ENCODE results near the gene KCND3. TPM values are rescaled to one million over a fixed set of nuclear protein-coding genes. Genes with fewer than 3 reads are reported as not detected.

The KCND3 gene
- polyA plus RNA-seq, 1 donor = 2.1 TPM

DNA sequence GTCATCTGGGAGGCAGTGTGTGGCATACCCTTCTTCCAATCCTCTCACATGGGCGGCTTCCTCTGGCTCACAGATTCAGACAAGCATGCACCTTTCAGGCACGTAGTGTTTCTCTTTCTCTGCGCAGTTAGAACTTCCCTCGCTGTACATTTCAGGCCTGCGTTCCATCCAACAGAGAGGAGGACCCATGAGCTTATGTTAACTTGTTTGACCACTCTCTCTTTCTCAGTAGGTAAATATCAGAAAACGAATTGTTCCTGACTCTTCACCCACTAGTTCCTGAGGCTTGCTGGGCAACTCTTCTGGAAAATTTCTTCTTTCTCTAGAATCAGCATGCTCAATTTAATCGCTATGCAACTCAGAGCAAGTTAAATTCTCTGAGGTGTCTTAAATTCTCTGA lies 148.3 kb downstream of the KCND3 start:
- DNase-seq = no peak

DNA sequence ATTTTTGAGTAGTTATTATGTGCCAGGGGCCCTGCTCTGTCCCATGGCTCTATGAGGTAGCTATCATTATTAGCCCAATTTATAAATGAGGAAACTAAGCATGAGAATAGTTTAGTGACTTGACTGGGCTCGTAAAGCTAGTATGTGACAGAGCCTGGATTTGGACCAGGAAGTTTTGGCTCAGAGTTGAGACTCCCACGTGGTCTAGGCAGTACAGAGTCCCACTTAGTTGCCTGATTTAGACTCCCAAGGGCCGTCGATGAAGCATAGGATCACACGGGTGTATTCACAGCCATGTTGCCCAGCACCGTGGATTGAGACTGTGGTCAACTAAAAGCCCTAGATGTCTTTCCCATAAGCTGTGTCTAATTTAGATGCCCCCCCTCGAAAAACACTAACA lies 152.1 kb downstream of the KCND3 start:
- DNase-seq = no peak

DNA sequence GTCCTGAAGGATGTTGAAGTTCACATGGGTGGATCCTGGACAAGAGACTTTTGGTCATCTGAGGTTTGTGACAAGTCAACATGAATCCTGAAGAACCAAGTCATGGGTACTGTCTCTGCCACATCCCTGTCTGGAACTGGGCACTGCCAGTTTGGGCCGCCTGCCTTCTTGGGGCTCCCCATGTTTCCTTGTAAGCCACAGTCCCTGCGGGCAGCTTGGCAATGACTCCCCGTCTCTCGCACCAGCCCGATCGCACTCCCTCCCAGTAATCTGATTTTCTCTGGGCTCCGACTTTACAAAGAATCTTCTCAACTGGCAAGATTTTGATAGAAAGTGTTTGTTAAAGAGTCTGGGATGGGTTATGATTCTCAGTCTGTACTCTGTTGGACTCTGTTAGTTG lies 153.4 kb downstream of the KCND3 start:
- DNase-seq = no peak

DNA sequence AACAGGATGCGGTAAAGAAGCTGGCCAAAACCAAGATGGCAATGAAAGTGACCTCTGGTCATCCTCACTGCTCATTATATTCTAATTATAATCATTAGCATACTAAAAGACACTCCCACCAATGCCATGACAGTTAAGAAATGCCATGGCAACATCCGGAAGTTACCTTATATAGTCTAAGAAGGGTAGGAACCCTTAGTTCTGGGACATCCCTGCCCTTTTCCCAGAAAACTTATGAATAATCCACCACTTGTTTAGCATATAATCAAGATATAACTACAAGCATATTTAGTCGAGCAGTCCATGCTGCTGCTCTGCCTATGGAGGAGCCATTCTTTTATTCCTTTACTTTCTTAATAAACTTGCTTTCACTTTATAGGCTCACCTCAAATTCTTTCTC lies 154.0 kb downstream of the KCND3 start:
- DNase-seq = no peak

DNA sequence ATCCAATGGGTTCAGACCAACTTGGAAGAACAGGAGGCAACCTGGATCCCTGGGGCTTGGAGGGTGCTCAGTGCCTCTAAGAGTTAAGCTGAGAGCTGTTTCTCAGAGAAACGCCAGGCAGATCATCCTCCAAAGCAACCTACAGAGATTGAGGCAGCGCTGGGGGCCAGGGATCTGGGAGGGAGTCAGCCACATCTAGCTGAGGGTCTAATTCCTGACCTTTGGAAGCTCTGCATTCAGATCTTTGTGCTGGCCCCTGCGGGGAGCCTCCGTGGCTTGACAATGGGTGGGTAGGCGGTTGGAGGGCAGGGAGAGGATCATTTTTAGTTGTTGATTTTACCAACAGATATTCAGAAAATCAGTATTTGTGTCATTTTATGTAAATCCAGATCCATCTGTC lies 154.5 kb downstream of the KCND3 start:
- no peak for DNase-seq

DNA sequence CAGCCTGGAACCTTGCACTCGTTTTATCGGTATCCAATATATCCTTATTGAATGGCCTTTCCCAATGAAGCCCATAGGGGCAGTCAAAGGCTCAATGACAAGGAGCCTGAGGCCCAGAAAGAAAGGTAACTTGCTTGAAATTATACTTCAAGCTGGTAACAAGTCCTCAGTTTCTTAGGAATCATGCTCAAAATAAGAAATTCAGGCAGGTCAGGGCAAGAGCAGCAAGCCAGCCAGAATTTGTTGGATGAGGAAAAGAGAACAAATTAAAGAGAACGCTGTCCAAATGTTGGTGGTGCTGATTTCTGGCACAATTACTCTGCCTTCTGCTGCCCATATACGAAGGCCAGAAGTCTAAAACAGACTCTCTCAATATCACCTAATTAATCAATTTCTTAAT lies 156.1 kb downstream of the KCND3 start:
- DNase-seq = peak; percentile 4

DNA sequence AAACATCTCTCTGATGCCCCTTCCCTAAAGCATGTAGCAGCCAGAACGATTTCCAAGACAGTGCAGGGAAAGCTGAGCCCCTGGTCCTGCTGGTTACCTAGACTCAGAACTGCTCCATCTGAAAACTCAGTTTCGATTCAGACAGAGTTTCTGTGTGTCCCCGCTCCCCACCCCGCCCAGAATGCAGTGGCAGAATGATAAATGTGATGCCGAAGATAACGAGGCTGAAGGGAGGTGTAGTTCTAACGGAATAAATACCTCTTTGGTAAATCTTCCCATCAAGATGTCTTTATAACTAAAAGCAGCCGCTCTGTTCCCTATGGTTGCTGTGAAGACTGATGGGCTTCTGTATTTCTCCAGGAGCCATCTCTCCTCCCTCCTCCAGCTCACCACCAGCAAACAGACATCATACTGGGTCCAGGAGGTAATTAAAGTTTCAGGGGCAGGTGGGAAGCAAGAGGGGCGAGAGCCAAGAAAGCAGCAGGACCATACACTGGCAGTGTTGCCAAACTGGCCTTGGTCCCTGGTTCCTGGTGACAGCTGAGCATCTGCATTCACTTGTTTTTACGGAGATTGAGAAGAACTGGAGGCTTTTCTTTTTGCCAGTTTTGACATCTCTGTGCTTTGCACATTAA lies 156.8 kb downstream of the KCND3 start:
- no peak for DNase-seq

DNA sequence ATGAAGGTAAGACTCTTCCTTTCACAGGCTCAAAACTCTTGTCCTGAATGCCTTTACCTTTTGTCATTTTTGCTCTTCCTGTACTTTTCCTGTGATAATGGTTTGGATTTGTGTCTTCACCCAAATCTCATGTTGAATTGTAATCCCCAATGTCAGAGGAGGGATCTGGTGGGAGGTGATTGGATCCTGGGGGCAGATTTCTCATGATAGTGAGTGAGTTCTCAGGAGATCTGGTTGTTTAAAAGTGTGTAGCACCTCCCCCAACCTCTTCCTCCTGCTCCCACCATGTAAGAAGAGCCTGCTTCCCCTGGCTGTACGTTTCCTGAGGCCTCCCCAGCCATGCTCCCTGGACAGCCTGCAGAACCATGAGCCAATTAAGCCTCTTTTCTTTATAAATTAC lies 158.3 kb downstream of the KCND3 start:
- DNase-seq = no peak

DNA sequence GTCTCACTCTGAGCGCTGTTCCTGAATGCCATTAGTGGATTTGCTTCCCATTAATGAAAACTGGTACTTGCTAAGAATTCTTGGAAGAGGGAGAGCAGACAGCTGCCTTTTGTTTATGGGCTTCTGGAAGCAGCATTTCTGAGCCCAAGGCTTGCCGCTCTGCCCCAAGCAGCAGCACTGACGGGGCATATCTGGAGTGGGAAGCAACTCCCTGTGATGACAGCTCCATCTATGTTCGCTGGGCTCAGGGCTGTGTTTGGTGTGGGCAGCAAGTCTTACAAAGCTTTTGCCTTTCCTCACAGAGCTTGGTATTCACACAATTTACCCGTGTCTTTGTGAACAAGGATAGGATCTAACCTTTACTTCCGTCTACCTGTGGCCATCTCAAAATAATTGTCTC lies 161.5 kb downstream of the KCND3 start:
- DNase-seq = no peak

DNA sequence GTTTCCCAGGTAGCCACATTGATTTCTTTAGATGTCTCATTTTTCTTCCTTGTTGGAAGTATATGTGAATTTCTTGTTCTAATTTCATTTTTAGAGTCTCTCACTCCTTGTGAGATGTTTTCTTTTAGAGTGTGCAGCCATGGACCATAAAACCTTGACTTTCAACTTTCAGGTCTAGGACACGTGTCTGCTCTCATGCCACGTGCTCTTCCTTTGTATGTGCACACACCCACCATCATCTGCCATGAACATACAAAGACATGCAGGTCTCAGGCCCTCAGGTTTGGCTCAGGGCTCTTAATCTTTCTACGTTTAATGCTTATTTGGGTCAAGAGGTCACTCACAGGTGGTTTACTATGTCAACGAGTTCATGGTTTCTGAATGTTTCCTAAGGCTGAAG lies 163.2 kb downstream of the KCND3 start:
- no peak for DNase-seq

DNA sequence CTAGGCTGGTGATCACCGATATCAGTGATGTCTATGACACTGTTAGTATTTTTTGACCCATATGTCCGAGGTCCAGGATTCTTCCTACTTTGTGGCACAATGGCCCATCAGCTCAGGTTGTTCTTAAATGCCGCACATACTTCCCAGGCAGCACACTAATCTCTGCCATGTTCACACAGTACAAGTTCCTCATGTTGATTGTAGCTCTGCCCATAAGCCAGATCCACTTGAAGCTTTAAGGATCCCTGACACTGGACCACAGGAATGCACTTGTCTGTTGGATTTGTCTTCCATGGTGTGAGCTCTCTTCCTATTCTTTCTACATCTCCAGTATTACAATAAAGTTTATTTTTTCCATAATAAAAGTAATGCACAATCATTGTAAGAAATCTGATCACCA lies 164.3 kb downstream of the KCND3 start:
- no peak for DNase-seq

DNA sequence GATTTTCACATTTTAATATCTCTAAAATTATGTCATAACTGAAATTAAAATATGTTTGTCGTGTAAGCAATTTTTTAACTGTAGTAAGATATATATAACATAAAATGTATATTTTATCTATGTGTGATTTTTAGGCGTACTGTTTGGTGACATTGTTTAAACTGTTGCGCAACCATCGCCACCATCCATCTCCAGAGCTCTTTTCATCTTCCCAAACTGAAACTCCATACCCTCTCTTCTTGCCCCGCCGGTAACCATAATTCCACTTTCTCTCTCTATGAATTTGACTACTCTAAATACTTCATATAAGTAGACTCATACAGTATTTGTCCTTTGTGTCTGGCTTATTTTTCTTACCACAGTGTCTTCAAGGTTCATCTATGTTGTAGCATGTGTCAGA lies 167.3 kb downstream of the KCND3 start:
- DNase-seq = no peak

DNA sequence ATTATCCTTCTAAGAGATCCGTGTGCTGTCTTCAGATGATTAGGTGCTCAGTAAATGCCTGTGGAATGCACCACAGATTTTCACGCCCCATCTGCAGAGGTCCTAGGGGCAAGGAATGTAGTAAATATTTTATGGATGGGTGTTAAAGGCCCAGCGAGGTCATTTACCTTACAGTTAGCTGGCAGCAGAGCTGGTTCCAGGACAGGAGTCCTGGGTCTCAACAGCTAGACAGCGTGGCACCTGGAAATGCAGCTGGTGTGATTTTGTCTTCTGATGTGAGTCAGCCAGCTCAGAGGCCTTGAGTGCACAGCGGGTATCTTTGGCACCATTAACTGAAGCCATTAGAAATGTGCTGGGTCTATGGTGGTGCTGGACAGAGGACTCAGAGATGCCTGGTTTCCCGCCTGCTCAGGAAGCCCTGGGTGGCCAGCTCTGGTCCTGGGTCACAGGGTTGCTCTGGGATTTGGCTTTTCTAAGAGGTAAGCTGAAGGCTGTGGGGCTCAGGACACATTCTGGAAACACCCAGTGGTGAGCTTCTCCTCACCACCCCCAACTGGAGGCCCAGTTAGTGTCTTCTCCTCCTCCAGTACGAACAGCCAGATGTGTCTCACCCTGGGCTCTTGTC lies 168.2 kb downstream of the KCND3 start:
- no peak for DNase-seq

DNA sequence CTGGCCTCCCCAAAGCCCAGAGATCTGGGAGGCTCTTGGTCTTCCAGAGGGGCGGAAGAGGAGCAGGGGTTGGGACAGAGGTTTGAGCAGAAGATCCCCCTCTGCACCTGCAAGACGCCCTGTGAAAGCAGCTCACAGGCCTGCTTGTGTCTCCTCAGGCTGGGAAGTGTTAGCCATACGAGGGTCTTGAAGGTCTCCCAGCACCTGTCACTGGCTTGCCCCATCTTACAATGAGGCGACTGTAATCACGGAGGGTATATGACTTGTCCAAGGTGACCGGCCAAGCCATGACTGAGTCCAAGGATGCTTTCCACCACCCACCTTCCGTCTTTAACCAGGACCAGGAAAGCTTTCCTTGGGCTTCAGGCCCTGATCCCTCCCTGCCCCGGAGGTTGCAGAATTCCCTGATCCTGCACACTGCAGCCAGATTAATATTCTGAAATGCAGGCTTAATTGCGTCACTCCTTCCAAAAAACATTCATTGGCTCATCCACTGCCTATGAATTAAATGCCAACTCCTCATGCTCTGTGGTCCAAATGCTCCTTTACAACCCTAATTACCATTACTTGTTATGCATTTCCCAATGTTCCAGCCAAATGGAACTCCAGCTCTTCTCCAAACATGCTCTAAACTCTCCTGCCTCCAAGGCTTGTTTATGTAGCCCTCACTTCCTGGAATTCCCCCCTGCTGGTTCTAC lies 169.8 kb downstream of the KCND3 start:
- no peak for DNase-seq

DNA sequence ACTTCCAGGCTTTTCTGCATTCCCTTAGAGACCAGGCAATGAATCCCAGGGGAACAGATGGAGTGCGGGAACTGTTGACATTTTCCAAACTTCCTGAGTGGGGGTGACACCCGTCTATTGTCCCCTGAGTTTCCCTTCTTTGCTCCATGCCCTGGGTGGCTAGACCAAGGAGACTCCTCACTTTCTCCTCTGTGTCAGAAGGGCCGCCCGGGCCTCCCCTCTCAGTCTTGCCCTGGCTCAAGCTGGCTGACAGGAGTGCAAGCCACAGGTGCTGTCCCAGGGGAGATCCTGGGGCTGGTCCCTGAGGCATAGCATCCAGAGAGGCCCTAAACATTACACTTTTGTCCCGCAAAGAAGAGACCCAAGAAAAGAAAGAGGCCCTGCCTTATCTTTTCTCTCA lies 170.9 kb downstream of the KCND3 start:
- DNase-seq = no peak

DNA sequence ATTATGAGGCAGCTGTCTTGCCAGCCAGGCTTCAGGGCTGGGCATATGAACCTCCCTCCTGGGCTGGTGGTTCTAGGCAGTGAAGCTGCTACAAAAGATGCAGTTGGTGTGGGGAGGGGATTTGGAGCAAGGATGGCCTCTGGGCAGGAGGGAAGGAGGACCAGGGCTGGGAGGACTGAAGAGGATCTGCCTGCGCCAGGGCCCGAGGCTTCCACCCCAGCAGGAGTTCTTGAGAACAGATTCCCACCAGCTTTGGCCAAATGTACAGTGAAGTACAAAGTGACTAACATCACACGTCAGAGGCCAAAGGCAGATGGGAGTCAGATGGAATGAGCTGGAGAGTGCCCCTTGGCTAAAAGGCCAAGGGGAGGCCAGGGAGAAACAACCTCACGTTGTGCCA lies 171.4 kb downstream of the KCND3 start:
- no peak for DNase-seq

DNA sequence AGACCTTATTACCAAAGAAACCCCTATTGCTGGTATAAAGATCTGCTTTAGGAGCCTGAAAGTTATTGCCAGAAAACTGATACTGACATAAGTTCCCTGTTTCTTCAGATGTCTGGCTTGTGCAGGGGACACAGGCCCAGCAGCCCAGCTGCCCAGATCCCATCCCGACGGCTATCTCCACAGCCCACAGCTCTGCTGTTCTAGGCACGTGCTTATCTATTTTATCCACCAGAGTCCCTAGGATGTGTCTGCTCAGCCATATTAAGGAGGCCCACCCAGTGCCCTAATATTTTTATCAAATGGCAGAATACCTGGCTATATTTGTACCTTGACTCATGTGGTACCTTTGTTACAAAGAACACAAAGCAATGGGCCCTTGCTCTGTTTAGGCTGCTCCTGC lies 174.8 kb downstream of the KCND3 start:
- no peak for DNase-seq

DNA sequence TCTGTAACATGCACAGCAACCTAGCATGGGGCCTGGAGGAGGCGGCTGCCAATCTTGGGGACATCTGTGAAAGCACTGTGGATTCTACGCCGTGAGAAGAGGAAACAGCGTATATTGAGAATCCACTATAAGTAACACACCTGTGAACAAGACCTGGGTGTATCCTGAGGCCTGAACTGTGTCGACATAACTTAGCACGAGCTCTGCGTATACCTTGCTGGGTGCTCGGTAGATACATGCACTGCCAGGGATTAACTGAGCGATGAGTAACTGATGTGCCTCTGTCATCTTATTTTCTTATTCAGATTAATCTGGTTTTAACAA lies 175.2 kb downstream of the KCND3 start:
- no peak for DNase-seq

DNA sequence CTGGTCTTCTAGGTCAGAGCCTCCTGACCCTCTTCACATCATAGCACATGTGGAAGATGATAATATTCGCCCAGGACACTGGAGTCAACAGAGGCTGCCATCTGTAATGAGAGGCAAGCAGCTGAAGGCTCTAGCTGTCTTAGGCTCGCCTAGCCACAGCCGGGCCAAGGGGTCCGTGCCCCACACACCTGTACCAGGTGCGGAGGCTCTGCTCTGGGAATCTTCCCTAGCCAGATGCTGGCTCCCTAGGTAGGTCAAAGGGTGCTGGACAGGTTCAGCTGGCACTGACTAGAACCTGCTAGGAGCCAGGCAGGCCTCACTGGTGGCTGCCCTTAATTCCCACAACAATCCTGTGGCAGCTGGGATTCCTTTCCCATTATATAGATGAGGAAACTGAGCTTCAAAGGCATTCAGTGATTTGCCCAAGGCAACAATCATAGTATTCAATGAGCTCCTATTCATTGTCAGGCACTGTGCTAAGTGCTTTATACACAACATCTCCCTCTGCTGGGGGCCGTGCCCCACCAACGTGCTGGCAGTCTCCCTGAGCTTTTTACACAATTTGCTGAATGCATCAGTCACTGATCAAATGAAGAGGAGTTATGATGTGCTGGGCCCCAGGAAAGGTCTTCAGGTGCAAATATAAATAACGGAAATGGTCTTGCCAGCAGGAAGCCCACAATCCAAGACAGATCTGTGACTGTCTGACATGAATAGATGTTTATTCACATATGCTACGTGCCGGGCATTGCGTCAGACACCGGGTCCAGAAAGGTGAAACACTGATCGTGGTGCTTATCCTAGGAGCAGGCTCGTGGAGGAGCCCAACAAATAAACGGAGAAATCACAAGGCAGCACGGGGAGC lies 175.8 kb downstream of the KCND3 start:
- no peak for DNase-seq

DNA sequence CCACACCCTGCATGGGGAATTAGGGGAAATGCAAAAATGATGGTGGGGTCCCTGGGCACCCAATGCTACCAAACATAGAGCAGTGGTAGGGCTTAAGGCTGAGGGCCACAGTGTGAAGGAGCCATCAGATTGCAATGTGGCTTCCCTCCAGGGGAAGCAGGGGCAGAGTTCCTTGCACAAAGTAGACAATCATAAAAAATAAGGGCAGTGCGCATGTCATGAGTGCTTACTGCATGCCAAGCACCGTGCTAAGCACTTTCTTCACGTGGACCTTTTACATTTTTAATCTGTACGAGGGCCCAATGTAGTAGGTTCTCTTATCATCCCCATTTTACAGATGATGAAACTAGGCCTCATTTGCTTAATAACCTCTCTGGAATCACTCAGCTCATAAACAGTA lies 177.2 kb downstream of the KCND3 start:
- DNase-seq = no peak

DNA sequence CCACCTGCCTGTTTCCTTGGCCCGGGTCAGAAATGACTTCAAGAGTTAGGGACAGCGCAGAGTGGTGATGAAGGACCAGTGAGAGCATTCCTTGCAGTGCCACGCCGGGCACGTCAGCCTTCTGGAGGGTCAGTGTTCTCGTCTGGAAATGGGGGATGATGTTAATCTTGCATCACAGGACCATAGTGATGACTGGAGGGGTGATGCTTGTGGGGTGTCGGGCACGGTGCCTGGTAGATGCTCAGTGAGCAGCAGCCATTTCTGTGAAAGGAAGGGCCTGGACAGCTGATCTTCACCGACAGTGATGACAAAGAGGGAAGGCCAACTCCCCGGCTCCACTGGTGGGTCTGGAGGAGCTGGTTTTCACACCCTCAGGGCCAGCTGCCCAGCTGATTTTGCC lies 177.6 kb downstream of the KCND3 start:
- DNase-seq = no peak

DNA sequence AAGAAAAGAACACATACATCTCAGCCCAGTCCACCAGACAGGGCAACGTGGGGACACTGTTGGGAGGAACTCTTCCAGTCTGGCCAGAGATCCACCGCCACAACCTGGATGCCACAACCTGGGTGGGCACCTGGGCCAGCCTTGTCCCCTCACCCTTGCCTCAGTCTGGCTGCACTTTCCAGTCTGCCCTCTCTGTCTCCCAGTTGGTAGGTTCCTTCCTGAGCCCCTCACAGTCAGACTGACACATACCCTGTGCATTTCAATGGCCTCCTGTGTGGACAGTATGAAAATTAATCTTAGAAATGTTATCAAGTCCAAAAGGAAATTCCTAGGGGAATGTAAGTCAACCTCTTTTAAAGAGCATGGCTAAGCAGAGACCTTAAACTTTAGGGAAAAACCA lies 184.2 kb downstream of the KCND3 start:
- no peak for DNase-seq

DNA sequence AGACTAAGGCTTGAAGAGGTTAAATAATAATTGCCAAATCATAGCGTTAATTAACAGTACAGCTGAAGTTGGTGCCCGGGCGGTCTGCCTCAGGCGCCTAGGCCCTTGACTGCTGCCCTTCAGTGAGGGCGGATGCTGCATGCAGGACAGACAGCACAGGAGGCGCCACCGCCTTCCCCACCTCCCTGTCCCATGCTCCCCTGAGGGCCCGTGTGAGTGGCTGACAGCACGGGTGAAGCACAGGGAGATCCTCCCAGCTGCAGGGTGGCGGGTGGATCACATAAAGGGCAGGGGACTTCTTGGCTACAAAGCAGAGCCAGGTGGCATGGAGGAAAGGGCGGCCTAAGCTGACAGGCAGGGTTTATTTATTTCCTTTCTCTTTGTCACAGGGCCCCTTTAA lies 184.7 kb downstream of the KCND3 start:
- DNase-seq = no peak

DNA sequence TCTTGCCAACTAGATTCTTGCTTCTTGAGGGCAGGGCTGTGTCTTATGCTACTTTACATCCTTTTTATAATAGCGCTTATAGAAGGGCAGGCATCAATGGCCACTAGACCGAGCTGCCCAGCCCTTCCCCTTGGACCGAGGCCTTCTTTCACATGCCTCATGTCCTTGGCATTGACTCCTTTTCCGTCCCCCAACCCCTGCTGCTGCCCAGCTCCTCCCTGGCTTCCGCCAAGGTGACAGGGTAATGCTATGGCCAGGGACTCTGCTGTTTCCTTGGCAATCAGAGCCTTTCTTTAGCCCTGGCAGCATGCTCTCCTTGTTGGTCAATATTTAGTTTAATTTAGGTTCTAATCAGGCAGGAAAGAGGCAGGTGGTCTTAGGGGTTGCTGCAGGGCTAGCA lies 185.5 kb downstream of the KCND3 start:
- DNase-seq = no peak

Measured in hindlimb muscle (tissue), 1 donor.